ENCODE results near the gene SLC8A3. TPM values are rescaled to one million over a fixed set of nuclear protein-coding genes. Genes with fewer than 3 reads are reported as not detected.

Gene SLC8A3
- polyA plus RNA-seq, 5 donors: 4.6 to 23.7 (median 6.5) TPM

DNA sequence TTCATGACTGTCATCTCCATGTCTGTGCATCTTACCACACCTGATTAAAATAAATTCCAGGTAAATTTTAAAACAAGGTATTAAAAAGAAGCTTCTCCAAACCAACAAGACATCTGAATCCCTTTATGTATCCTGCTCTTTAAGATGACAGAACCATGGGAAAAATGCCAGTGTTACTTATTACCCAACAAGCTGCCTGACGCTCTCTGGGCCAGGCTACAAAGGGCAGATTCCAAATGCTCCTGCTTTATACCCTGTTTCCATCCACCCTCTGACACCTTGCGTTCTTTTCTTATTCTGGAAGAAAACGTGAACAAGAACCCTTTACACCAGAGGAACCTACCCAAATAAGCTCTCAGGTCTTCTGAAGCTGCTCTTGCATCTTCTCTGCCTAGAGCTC is 70.7 kb downstream of the SLC8A3 start:
- DNase-seq: no peak

- DNase-seq: no peak
Measured at GRCh38 chr14:70116278-70116677, 72.5 kb downstream of the SLC8A3 start.

- no peak for DNase-seq
Measured at GRCh38 chr14:70114621-70115156, 74.1 kb downstream of the SLC8A3 start.

- DNase-seq: no peak
Measured at GRCh38 chr14:70113211-70113610, 75.5 kb downstream of the SLC8A3 start.

- no peak for DNase-seq
Measured at GRCh38 chr14:70108419-70108818, 80.3 kb downstream of the SLC8A3 start.

DNA sequence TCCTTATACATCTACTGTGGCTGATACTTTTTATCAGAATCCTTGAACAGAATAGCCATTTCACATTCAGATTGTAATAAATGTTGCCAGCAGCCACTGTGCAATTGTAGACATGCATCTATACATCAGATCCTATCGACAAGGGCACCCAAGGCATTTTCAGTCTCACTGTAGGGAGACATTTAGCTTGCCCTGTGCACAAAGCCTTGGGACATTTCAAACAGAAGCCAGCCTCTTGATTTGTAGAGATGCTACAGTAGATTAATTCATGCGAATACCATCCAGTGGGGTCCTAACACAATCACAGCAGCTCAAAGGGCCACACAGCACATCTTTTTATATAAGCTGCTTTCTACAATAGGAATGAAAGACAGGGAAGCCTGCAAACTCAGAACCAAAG is 81.4 kb downstream of the SLC8A3 start:
- no peak for DNase-seq

DNA sequence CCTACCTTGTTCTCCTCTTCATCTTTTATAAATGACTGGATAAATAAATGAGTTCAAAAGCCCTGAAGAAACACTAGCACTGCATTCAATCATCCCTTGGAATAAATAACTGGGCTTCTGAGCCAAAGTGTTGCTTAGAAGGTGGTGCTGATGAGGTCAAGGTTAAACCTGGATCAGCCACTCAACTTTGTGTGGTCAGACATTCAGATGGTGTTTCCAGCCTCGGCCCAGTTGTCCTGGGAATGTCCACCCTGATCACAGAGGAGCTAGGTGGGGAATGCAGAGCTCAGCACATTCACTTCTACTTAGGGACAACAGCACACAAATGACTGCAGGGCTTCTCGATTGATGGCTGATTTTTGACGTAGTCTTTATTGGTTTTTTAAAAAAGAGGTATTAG is 88.7 kb downstream of the SLC8A3 start:
- no peak for DNase-seq

DNA sequence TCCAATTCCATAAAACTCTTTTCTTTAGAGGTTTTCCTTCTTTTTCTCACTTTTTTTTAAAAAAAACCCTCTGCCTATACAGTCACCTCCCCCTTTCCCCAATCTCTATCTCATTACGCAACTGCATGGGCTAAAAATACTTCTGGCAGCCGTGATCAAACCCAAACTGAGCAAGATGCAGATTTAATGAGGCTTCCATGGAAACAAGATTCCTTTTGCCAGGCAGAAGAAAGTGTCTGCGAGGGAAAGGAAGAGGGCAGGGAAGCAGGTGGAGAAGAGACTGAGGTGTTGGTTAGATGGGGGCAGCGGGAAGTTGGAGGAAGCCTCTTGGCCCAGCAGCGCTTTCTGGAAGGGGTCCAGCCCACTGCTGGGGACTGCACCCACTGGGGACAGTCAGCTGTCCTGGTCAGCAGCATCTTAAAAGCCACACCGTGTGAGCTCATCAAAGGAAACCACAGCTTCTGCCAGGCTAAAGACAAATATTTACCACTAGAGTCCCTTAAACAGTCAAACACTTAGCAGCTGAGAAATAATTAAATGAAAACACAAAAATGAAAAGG is 90.4 kb downstream of the SLC8A3 start:
- DNase-seq: peak; percentile 80 to 87

DNA sequence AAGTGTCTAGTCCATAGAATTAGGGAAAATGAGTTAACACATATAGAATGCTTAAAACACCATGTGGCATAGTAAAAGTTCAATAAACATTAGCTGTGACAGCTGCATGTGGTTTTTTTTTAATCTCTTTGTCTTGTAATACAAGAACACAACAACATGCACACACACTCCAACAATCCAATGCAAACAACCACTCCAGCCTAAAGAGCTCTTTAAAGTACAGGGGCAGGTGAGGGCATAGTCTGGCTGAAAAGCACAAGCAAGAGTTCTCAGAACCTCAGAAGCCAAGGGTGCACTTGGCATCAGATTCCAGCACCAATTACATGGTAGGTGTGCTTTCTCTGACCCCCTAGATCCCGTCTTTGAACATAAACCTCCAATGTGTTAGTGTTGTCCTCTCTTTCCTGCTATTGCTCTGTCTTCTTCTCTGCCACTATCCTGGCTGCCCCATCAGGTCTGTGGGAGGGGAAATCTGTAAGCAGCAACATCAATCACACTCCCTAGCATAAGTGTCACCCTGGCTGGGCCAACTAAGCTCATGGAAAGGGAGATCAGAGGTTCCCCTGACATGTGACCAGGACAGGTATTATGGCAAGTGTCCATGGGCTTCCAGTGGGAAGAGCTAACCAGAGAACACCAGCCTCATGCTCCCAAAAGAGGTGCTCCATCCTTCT is 91.0 kb downstream of the SLC8A3 start:
- peak in 1 of 2 donors; percentile 8 for DNase-seq

DNA sequence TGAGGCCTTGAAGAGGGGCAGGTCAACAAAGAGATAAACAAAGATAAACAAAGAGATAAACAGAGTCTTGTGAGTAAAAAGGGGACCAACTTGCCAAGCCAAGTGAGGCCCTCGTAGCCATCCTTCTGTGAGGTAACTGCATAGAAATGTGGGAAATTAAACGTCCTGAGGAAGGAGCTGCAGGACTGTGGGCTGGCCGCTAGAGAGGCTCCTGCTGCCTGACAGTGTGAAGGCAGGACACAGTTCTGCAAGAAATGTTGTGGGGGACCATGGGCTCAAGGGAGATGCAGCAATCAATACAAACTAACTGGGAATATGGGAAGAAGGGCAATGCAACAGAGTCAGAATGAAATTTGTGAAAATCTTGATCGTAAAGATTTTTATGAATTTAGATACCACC is 91.9 kb downstream of the SLC8A3 start:
- no peak for DNase-seq

DNA sequence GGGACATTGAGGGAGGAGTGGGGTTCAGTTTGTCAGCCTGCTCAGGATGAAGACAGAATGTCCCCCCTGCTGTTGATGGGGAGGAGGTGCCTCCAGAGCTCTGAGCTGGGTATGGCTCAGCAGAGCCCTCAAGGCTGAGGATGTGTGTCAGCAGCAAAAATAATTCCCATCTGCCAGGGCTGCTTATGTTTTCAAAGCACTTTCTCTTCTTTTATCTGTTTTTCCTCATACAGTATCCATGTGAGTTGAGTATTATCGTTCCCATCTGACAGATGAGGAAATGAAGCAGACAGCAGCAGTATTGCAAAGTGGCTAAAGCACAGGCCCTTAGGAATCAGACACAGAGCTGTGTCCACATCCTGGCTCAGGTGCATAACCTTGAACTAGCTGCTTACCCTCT is 94.1 kb downstream of the SLC8A3 start:
- no peak for DNase-seq

DNA sequence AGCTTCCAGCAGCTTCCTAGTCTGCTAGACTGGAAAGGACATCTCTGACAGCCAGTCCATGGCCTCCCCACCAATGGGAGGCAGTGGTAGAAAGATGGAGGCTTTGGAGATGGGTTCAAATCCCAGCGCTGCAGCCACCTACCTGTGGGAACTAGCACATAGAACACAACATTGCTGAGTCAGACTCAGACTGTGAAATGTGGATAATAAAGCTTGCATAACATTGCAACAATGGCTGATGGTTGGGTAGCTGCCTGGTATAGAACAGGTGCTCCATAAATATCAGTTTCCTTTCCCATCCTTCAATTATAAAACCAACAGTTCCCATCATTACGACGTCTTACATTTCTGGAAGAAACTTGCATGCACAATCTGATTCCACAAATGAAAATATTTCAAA is 94.6 kb downstream of the SLC8A3 start:
- DNase-seq: no peak

DNA sequence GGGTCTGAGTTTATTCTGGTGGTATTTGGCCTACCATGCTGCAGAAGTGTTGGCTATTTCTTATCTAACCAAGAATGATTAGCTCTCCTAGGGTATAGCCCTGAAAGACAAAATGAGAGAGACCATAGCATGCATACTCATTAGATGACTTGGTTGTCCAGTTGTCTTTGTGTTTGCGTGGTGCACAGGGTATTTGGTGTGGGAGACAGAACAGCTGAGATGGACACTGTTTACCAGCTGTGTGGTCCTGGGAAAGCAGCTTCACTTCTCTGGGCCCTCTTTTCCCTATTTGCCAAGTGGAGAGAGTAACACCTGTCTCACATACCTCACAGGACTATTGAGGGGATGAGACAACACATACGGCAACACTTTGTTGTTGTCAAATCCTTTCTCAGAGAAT is 95.6 kb downstream of the SLC8A3 start:
- no peak for DNase-seq

DNA sequence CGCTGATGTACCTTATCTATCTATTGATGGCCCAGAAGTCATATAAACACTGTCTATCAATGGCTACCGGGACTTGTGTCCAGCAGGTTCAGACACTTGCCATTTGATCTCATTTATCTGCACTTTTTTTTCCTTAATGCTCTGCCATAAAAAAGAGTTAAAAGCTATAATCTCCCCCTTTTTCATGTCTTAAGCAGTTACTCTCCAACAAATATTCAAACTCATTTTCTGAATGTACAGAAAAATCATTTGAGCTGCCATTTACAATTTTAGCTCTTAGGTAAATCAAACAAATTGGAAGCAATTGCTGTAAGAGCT is 101.4 kb downstream of the SLC8A3 start:
- no peak for DNase-seq

GRCh38 chr14:70086685-70087379 is 101.9 kb downstream of the SLC8A3 start:
- DNase-seq: peak; percentile 20 to 33

DNA sequence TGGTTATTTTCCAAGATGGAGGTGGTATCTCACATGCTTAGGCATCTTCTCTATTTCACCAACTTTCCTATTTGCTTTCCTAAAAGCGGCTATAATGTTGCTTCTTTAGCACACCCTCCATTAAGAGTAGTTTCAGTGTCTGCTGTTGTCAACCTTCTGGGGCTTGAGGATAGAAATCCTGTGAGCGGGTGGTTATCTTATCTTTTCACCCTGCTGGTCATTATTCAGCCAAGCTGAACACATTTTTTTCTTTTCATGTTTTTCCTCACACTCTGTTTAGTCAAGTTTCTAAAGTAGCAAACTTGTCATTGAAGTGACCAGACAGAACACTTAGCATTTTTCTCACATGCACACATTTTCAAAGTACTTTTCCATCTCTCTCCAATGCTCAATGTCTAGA is 104.5 kb downstream of the SLC8A3 start:
- DNase-seq: no peak

- no peak for DNase-seq
Measured at GRCh38 chr14:70082394-70082793, 106.4 kb downstream of the SLC8A3 start.

- no peak for DNase-seq
Measured at GRCh38 chr14:70080076-70080475, 108.7 kb downstream of the SLC8A3 start.

DNA sequence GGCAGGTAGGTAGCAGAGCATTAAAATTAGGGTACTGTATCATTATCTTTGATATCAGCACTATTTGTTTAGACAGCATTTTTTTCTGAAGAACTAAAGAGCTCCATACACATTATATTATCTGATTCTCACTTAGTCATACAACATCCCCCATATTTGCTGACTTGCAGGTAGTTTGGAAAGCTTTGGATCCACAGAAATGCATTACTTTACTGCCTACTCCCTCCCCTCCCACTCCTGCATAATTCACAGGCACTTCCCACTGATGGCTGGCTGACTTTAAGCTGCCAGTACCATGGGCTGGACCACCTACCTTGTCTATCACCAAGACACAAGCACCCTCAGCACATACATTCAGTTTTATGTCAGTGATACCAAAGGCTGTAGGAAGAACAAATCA is 110.4 kb downstream of the SLC8A3 start:
- no peak for DNase-seq

GRCh38 chr14:70077720-70078119 is 111.0 kb downstream of the SLC8A3 start:
- no peak for DNase-seq

DNA sequence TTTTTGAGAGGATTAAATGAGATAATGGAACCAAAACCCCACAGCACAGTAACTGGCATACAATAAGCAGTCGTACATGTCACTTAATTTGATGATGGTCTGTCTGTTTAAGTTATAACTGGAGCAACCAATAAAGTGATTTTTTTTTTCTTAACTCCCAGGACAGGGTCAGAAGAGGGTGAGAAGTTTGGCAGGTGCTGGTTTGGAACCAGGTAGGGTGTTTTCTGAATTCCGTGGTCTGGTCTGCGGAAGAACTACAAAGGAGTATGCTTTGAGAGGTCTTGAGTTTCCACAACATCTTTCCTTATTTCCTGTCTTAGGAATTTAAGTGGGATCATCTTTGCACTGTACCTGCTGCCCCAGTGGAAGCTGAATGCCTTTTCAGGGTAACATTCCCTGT is 111.7 kb downstream of the SLC8A3 start:
- no peak for DNase-seq

GRCh38 chr14:70073924-70074566 is 114.7 kb downstream of the SLC8A3 start:
- DNase-seq: peak in 1 of 2 donors; percentile 14

- no peak for DNase-seq
Measured at GRCh38 chr14:70069186-70069585, 119.6 kb downstream of the SLC8A3 start.

All from right lung (tissue), 5 donors.